Transverse colon (tissue), 4 donors: Measurements from ENCODE around the gene OR4D6. TPM values are rescaled to one million over a fixed set of nuclear protein-coding genes. Genes with fewer than 3 reads are reported as not detected.
"Not testable (repeated sequence)": the region's sequence is repeated elsewhere in the genome, so short reads cannot be mapped to it uniquely, and the experiment has no call there.

Source experiments
- DNase-seq: peaks from one replicate; pipeline ENCODE4 v3.0.0-alpha.2; 2019
- H3K27ac ChIP-seq, 4 donors: fragments of 200-600 bp; sonication (generic); 2 replicates each; pipeline ENCODE4 v1.5.1; 2016 to 2018; ENCODE audit warnings: inconsistent platforms in 4 of 4
- H3K27me3 ChIP-seq: fragments of 200-600 bp; sonication (generic); 2 replicates; pipeline ENCODE4 v1.5.1; 2017; ENCODE audit warnings: inconsistent platforms
- H3K36me3 ChIP-seq, 4 donors: fragments of 200-600 bp; sonication (generic); 2 replicates each; pipeline ENCODE4 v1.5.1; 2017 to 2019; ENCODE audit warnings: inconsistent platforms in 4 of 4
- H3K4me1 ChIP-seq, 4 donors: fragments of 200-600 bp; sonication (generic); 2 replicates each; pipeline ENCODE4 v1.5.1; 2017 to 2020; ENCODE audit warnings: inconsistent platforms in 4 of 4
- H3K4me3 ChIP-seq, 4 donors: fragments of 200-600 bp; sonication (generic); 1 replicate in 1 of 4; 2 replicates in 3 of 4; pipeline versions ENCODE4 v1.5.1 to v1.6.1; 2017 to 2019; ENCODE audit warnings: inconsistent platforms in 4 of 4
- H3K9me3 ChIP-seq, 2 donors: fragments of 200-600 bp; sonication (generic); 2 replicates each; pipeline ENCODE4 v1.5.1; 2017 to 2019; ENCODE audit warnings: inconsistent platforms in 2 of 2
- EP300 ChIP-seq: sonication (generic); formaldehyde crosslinking; IDR thresholded peaks from one replicate; pipeline ENCODE4 v1.6.1; 2017; ENCODE audit warnings: antibody characterized with exemption, low read depth
- POLR2A ChIP-seq: fragments of 450-650 bp; IDR thresholded peaks from one replicate; pipeline ENCODE4 v1.6.1; 2016; ENCODE audit warnings: antibody characterized with exemption, mild to moderate bottlenecking, moderate library complexity
- POLR2AphosphoS5 ChIP-seq, 3 donors: sonication (generic); formaldehyde crosslinking; IDR thresholded peaks; one replicate each; pipeline ENCODE4 v1.6.1; 2016; ENCODE audit warnings: antibody characterized with exemption in 3 of 3
- WGBS, 2 donors: methylation state at CpG; one replicate each; pipeline ENCODE4 v1.1.5; 2018; ENCODE audit warnings: low coverage in 1 of 2; 5-methylcytosine and 5-hydroxymethylcytosine counted together
- in situ Hi-C, 4 donors: fragments of 200-750 bp; cut with MboI; loops; one replicate each; pipeline versions ENCODE4 v1.15.0 to v1.15.1; 2017; ENCODE audit warnings: low sequenced_read_pairs in 3 of 4, low pct_ligation_motif_present in 1 of 4, low pct_unique_long_range_greater_than_20kb in 1 of 4
- intact Hi-C: fragments of 100-400 bp; cut with DNase I; formaldehyde crosslinking; loops from one replicate; pipeline ENCODE4 v1.15.1; 2023; ENCODE audit warnings: low total_unique reads
- total RNA-seq, 4 donors: library from RNA; depleted of rRNA; stranded (reverse); fragments of >200 nt; gene quantifications; one replicate each; pipeline ENCODE4 v1.1.0, GENCODE V29; 2016
- TF ChIP-seq, protein P1 (sequence below), 5 experiments: fragments of 200-600 bp in 3 of 5; fragments of 450-650 bp in 2 of 5; sonication (generic) in 3 of 5; IDR thresholded peaks; 1 replicate in 2 of 5; 2 replicates in 3 of 5; pipeline ENCODE4 v1.5.1; 2016 to 2017; ENCODE audit warnings: antibody characterized with exemption in 5 of 5, inconsistent platforms in 3 of 5, mild to moderate bottlenecking in 2 of 5, moderate library complexity in 1 of 5

Gene OR4D6
- total RNA-seq, 4 donors from 2014 or later: not detected

DNA sequence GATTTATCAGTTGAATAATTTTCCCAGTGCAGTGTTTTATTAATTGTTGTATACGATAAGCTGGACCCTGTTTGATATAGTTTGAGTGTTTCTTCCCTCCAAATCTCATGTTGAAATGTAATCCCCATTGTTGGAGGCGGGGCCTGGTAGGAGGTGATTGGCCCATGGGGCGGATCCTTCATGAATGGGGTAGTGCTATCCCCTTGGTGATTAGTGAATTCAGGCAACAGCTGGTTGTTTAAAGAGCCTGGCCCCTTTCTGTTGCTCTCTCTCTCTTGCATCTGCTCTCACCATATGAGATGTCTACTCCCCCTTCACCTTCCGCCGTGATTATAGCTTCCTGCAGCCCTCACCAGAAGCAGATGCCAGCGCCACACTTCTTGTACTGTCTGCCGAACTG is 19.0 kb upstream of the OR4D6 start:
- no peak for DNase-seq
- Histone ChIP-seq H3K9me3 (no peaks in the 10 kb centered on the region), H3K4me1 (no peaks in the 10 kb centered on the region), H3K4me3 (no peak overlapping the region), H3K27me3 (no peaks in the 10 kb centered on the region), H3K27ac (no peak overlapping the region), H3K36me3 (no peaks in the 10 kb centered on the region)
- in situ Hi-C loops (loop anchor here in 2 of 4 donors (10.0 to 25.0 kb wide), 2 partner anchors 273 to 275 kb away; partner anchors contain the start of gene DTX4 (in 1 of the 2)), intact Hi-C loops (no loop called here)
- TF ChIP-seq, protein P1, sequence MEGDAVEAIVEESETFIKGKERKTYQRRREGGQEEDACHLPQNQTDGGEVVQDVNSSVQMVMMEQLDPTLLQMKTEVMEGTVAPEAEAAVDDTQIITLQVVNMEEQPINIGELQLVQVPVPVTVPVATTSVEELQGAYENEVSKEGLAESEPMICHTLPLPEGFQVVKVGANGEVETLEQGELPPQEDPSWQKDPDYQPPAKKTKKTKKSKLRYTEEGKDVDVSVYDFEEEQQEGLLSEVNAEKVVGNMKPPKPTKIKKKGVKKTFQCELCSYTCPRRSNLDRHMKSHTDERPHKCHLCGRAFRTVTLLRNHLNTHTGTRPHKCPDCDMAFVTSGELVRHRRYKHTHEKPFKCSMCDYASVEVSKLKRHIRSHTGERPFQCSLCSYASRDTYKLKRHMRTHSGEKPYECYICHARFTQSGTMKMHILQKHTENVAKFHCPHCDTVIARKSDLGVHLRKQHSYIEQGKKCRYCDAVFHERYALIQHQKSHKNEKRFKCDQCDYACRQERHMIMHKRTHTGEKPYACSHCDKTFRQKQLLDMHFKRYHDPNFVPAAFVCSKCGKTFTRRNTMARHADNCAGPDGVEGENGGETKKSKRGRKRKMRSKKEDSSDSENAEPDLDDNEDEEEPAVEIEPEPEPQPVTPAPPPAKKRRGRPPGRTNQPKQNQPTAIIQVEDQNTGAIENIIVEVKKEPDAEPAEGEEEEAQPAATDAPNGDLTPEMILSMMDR (IDR thresholded peaks at IDR 0.05): no peak
- TF ChIP-seq POLR2AphosphoS5 (IDR thresholded peaks at IDR 0.05): no peak
- TF ChIP-seq POLR2A: no peak
- TF ChIP-seq EP300: no peak
- 75 to 78% methylated on average over 6 to 7 of the region's 7 CpGs for WGBS, 2 donors

DNA sequence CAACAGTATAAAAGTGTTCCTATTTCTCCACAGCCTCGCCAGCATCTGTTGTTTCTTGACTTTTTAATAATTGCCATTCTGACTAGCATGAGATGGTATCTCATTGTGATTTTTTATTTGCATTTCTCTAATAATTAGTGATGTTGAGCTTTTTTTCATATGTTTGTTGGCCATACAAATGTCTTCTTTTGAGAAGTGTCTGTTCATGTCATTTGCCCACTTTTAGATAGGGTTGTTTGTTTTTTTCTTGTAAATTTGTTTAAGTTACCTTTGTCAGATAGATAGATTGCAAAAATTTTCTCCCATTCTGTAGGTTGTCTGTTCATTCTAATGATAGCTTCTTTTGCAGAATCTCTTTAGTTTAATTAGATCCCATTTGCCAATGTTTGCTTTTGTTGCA is 11.1 kb upstream of the OR4D6 start:
- 91 to 100% methylated on average over 1 of the region's 1 CpG for WGBS, 2 donors
- H3K27me3 ChIP-seq, intact Hi-C loops, H3K36me3 ChIP-seq, H3K9me3 ChIP-seq, H3K27ac ChIP-seq, H3K4me1 ChIP-seq, DNase-seq, H3K4me3 ChIP-seq: not testable (repeated sequence)
- in situ Hi-C loops: loop anchor here in 2 of 4 donors (10.0 to 25.0 kb wide), 2 partner anchors 59 to 283 kb away; partner anchors contain the start of genes DTX4 (in 1 of the 2) and OR4D11 (in 1 of the 2)

DNA sequence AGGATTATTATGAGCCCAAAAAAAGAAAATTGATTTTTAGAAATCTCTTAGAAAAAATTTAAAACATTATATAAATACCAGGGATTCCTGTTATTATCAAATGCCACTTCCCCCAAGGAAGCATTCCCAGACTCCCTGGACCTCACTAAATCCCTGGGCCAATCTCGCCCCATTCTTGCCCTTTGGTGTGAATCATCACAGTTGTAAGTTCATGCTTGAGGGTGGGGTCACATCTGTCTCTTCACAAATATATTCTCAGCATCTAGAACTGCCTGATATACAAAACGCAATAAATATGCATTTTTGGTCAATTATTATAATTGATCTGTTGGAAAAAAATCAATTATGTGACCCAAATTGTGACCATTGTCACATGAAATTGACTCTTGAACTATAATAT is 8.3 kb upstream of the OR4D6 start:
- Histone ChIP-seq H3K27ac (no peak overlapping the region), H3K9me3 (no peaks in the 10 kb centered on the region), H3K27me3 (no peaks in the 10 kb centered on the region), H3K4me3 (no peak overlapping the region), H3K4me1 (no peaks in the 10 kb centered on the region), H3K36me3 (no peaks in the 10 kb centered on the region)
- DNase-seq: no peak
- intact Hi-C loops (no loop called here), in situ Hi-C loops (loop anchor here in 2 of 4 donors (10.0 to 25.0 kb wide), 2 partner anchors 56 to 286 kb away; partner anchors contain the start of genes DTX4 (in 1 of the 2) and OR4D11 (in 1 of the 2))
- 78 to 83% methylated on average over 2 of the region's 2 CpGs for WGBS, 2 donors
- no peak for TF ChIP-seq POLR2A
- no peak for TF ChIP-seq EP300
- no peak for TF ChIP-seq POLR2AphosphoS5 (IDR thresholded peaks at IDR 0.05)
- TF ChIP-seq, protein P1 (IDR thresholded peaks at IDR 0.05): no peak

DNA sequence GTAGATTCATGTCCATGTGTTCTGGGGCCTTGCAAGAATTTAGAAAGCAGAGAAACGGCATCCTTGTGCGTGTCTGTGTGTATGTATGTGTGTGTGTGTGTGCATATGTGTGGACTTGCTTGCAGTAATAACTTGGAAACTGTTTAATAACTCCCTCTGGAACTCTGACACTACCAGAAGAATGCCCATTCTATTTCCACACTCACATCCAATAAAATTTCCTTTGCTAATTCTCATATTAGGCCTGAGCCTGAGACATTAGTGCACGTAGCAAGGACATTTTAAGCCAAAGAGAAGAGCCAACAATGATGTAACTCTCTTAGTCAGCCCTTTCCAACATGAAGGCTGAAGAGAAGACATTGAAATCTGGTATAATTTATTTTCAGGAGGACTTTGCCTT is 3.2 kb downstream of the OR4D6 start:
- intact Hi-C loops: loop anchor here (10.0 kb wide), 1 partner anchor 1285 kb away; no protein-coding TSS in a partner anchor
- DNase-seq: no peak
- TF ChIP-seq EP300 (no peak), POLR2AphosphoS5 (IDR thresholded peaks at IDR 0.05) (no peak), POLR2A (no peak)
- TF ChIP-seq, protein P1 (IDR thresholded peaks at IDR 0.05): no peak
- Histone ChIP-seq H3K27me3 (no peaks in the 10 kb centered on the region), H3K27ac (no peak overlapping the region), H3K4me3 (no peak overlapping the region), H3K36me3 (no peaks in the 10 kb centered on the region), H3K4me1 (no peaks in the 10 kb centered on the region), H3K9me3 (no peaks in the 10 kb centered on the region)
- 85 to 100% methylated on average over 1 to 3 of the region's 3 CpGs for WGBS, 2 donors
- in situ Hi-C loops: no loop called here

DNA sequence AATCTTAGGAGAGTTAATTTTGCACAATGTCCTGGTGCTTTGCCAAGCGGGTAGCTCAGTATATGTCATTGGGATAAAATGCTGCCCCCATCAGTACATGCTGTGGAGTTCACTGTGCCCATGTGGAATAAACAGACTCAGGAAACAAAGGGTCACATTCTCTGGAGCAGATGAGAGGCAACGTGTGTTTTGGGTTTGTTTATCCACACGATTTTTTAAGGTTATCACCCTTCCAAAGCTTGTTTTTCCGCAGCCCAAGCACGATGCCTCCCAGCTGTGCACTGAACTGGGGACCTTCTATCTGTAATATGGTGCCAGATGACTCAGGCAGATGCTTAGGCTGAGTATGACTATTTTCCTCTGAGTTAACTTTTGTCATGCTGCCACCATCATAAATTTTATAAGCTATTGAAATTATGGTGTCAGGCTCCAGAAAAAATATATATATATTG is 6.5 kb downstream of the OR4D6 start:
- DNase-seq: no peak
- intact Hi-C loops: no loop called here

More for the DNA sequence above, 6.5 kb downstream of the OR4D6 start:
- no peaks in the 10 kb centered on the region for H3K4me1 ChIP-seq
- H3K9me3 ChIP-seq: no peaks in the 10 kb centered on the region
- WGBS, 2 donors: 45 to 49% methylated on average over 4 to 5 of the region's 5 CpGs
- H3K27me3 ChIP-seq: no peaks in the 10 kb centered on the region
- no peak overlapping the region for H3K27ac ChIP-seq
- no peaks in the 10 kb centered on the region for H3K36me3 ChIP-seq
- TF ChIP-seq POLR2AphosphoS5 (IDR thresholded peaks at IDR 0.05): no peak
- no peak for TF ChIP-seq EP300
- TF ChIP-seq POLR2A: no peak
- TF ChIP-seq, protein P1 (IDR thresholded peaks at IDR 0.05): no peak
- in situ Hi-C loops: no loop called here
- no peak overlapping the region for H3K4me3 ChIP-seq
